ENCODE results near the gene DLGAP3. TPM values are rescaled to one million over a fixed set of nuclear protein-coding genes. Genes with fewer than 3 reads are reported as not detected.

DLGAP3 gene
- total RNA-seq, 4 donors from 2014 or later: 0.55 TPM; not detected in 3

DNA sequence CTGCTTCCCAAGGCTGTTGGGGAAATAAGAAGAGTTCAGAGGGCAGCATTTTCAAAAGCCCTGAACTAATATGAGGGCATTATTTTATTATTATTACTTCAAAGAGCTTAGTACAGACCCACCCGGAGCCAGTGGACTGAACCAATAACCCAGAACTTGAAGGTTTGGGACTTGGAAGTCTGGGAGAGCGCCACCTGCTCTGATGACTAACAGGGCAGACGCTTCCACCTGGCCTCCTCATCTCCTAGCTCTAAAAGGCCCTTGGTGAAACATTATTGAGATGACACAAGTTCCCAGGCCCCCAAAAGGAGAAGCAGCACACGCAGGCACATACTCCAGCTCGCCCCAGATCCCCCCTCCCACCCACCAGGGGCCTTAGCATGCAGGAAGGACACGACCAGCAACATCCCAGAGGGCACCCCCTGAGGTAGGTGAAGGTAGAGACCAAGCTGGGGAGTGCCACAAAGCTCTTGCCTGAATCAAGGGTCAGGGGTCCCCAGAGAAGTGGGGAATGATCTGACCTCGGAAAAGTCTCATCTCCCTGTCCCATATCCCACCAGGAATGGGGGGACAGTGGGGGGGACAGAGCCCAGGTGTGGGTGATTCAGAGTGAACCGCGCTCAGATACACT lies 1.3 kb downstream of the DLGAP3 start:
- H3K4me1 ChIP-seq: peaks cover 20% of the 10 kb centered on the region
- H3K27ac ChIP-seq: no peak overlapping the region
- TF ChIP-seq POLR2A (IDR thresholded peaks at IDR 0.05) (no peak), EP300 (IDR thresholded peaks at IDR 0.05) (no peak)
- H3K36me3 ChIP-seq: no peaks in the 10 kb centered on the region
- WGBS: 21% methylated on average over 9 of the region's 9 CpGs
- DNase-seq (ENCODE audit: low spot score in 2 of 2): no peak
- peaks cover 79% of the 10 kb centered on the region for H3K27me3 ChIP-seq
- no peak overlapping the region for H3K4me3 ChIP-seq
- H3K9me3 ChIP-seq: no peaks in the 10 kb centered on the region

GRCh38 chr1:34927316-34927715 lies 2.1 kb downstream of the DLGAP3 start:
- no peak overlapping the region for H3K27ac ChIP-seq
- WGBS: 36% methylated on average over 8 of the region's 8 CpGs
- no peaks in the 10 kb centered on the region for H3K36me3 ChIP-seq
- TF ChIP-seq EP300 (IDR thresholded peaks at IDR 0.05): no peak
- no peak for TF ChIP-seq POLR2A (IDR thresholded peaks at IDR 0.05)
- no peak for TF ChIP-seq CTCF (IDR thresholded peaks at IDR 0.05)
- no peak for TF ChIP-seq POLR2AphosphoS5 (IDR thresholded peaks at IDR 0.05)
- no peaks in the 10 kb centered on the region for H3K9me3 ChIP-seq
- no peak overlapping the region for H3K4me3 ChIP-seq
- peaks cover 86% of the 10 kb centered on the region for H3K27me3 ChIP-seq
- DNase-seq (ENCODE audit: low spot score in 2 of 2): no peak
- H3K4me1 ChIP-seq: peaks cover 20% of the 10 kb centered on the region

- H3K27me3 ChIP-seq: peaks cover 90% of the 10 kb centered on the region
- DNase-seq (ENCODE audit: low spot score in 2 of 2): no peak
- TF ChIP-seq POLR2A (IDR thresholded peaks at IDR 0.05): no peak
- no peak for TF ChIP-seq EP300 (IDR thresholded peaks at IDR 0.05)
- TF ChIP-seq POLR2AphosphoS5 (IDR thresholded peaks at IDR 0.05): no peak
- TF ChIP-seq CTCF (IDR thresholded peaks at IDR 0.05): no peak
- H3K27ac ChIP-seq: no peak overlapping the region
- no peaks in the 10 kb centered on the region for H3K36me3 ChIP-seq
- no peaks in the 10 kb centered on the region for H3K9me3 ChIP-seq
- WGBS: 15% methylated on average over 3 of the region's 5 CpGs
- peaks cover 20% of the 10 kb centered on the region for H3K4me1 ChIP-seq
- no peak overlapping the region for H3K4me3 ChIP-seq
Measured at GRCh38 chr1:34926894-34927293, 2.6 kb downstream of the DLGAP3 start.

DNA sequence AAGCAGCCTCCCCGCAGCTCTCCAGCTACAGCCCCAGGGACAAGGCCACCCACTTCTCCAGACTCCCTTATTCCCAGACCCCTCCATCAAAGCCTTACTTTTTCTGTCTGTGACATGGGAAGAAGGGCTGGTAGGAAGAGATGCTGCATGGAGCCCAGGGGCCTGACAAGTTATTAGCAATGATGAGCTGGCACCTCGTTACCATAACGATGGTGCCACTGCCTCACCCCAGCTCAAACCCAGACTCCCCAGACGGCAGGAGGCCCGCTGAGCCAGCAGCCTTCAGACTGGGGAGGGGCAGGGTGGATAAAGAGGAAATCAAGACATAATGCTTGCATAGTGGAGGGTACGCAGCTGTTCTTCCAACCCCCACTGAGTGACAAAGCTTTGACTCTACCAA lies 3.3 kb downstream of the DLGAP3 start:
- H3K4me1 ChIP-seq: peaks cover 20% of the 10 kb centered on the region
- H3K27me3 ChIP-seq: peaks cover 93% of the 10 kb centered on the region
- H3K9me3 ChIP-seq: no peaks in the 10 kb centered on the region
- H3K4me3 ChIP-seq: no peak overlapping the region
- no peaks in the 10 kb centered on the region for H3K36me3 ChIP-seq
- DNase-seq (ENCODE audit: low spot score in 2 of 2): no peak
- TF ChIP-seq POLR2AphosphoS5 (IDR thresholded peaks at IDR 0.05) (no peak), CTCF (IDR thresholded peaks at IDR 0.05) (no peak), EP300 (IDR thresholded peaks at IDR 0.05) (no peak), POLR2A (IDR thresholded peaks at IDR 0.05) (no peak)
- no peak overlapping the region for H3K27ac ChIP-seq
- 63% methylated on average over 6 of the region's 6 CpGs for WGBS

- no peak for TF ChIP-seq POLR2A (IDR thresholded peaks at IDR 0.05)
- no peak for TF ChIP-seq POLR2AphosphoS5 (IDR thresholded peaks at IDR 0.05)
- TF ChIP-seq CTCF (IDR thresholded peaks at IDR 0.05): no peak
- TF ChIP-seq EP300 (IDR thresholded peaks at IDR 0.05): no peak
Measured at GRCh38 chr1:34925730-34926129, 3.7 kb downstream of the DLGAP3 start.

More at GRCh38 chr1:34925730-34926129, 3.7 kb downstream of the DLGAP3 start:
- Histone ChIP-seq H3K36me3 (no peaks in the 10 kb centered on the region), H3K9me3 (no peaks in the 10 kb centered on the region), H3K4me1 (peaks cover 20% of the 10 kb centered on the region), H3K27ac (no peak overlapping the region), H3K4me3 (no peak overlapping the region), H3K27me3 (peaks cover 89% of the 10 kb centered on the region)
- DNase-seq (ENCODE audit: low spot score in 2 of 2): no peak
- 95% methylated on average over 2 of the region's 2 CpGs for WGBS

Measured in suprapubic skin (tissue), 4 donors.